PFSK-1 (cell line): Measurements from ENCODE around the gene ZIK1.

Experiments used
- POLR2AphosphoS5 ChIP-seq: IDR thresholded peaks from 2 replicates; pipeline ENCODE4 v1.6.1; 2012; ENCODE audit warnings: low read depth, mild to moderate bottlenecking, control low read depth, low read length, moderate library complexity
- REST ChIP-seq, 2 experiments: IDR thresholded peaks; 2 replicates each; pipeline versions ENCODE4 v1.6.1 to v1.8.0; 2011 to 2012; ENCODE audit warnings: low read depth in 2 of 2, low read length in 2 of 2, control low read depth in 1 of 2, inconsistent platforms in 1 of 2, mild to moderate bottlenecking in 1 of 2, moderate library complexity in 1 of 2; ENCODE audit not compliant: insufficient read depth in 1 of 2
- SIN3A ChIP-seq: IDR thresholded peaks from 2 replicates; pipeline ENCODE4 v1.6.1; 2012; ENCODE audit warnings: mild to moderate bottlenecking, low read length, moderate library complexity, borderline replicate concordance; ENCODE audit not compliant: insufficient read depth

DNA sequence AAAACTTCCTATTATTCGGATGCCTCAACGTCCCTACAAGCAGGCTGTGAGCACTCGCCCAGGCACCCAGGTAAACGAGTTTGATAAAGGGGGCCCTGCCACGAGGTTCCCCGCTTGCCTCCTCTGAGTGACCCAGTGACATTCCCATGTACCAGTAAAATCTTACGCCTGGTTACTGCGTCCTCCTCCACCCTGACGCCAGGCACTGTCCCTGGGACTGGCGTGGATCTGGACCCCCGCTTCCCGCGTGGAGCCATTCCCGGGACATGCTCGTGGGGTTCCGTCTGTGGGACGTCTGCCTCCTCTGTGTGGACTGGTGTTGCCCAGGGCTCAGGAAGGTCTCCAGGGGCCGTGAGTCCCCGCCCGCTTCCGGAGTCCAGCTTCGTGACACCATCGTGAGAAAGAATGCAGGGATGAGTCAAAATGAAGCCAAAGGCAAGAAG is 23.9 kb upstream of the ZIK1 start:
- no peak for TF ChIP-seq SIN3A
- TF ChIP-seq POLR2AphosphoS5: no peak
- no peak for TF ChIP-seq REST (IDR thresholded peaks at IDR 0.05; ENCODE audit: insufficient read depth in 1 of 2, low read depth in 2 of 2, low read length in 2 of 2)
